ENCODE results near the gene SP4.

The SP4 gene

DNA sequence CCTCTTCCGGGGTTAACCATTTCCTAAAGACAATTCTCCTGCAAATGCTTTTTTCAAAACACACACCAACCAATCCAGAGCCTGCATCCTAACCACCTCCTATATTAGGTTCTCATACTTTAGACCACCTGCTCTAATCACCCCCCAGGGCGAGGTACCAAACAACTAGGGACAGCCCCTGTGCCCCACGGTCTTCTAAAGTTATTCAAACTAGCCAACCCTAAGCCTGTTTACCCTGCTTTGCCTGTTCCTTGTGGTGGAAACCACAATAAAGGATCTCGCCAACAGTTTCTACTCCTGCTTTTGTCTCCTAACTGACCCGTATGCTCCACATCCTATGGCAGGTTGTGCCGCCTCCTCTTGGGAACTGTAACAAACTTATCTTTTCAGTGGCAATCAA, 21.1 kb downstream of the SP4 start:
- DNase-seq = no peak

DNA sequence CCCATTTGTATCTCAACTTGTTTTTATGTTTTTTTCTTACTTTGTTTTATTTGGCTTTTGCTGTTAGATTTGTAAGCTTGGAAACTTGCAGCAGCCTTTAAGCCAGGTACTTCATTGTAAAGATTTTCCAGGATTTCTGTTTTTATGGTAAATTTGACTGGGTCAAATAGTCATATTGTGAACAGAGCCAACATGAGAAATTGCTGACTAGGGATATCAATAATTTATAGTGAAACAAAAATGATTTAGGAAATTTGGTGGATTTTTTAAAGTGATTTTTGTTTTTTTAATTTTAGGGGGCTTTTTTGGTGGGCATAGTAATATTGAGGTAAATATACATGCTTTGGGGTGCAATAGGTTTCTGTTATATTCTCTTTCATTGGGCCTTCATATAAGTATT, 22.2 kb downstream of the SP4 start:
- no peak for DNase-seq

GRCh38 chr7:21450941-21451340, 23.1 kb downstream of the SP4 start:
- no peak for DNase-seq

DNA sequence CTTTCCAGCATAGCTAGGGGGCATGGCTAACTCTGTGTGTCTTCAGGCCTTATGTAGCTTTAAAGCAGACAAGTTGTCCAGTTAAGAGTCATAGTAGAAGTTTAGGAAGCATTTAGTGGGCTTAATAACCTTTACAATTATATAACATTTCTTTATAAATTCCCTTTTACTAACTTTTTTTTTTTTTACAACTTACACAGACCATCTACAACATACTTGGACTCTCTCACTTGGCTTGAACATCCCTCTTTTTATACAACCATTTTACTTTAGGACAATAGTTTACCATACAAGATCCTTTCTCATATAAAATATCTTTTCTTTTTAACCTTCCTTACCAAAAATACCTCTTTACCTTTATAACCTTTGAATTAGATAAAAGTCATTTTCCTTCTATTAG, 26.3 kb downstream of the SP4 start:
- DNase-seq = no peak

DNA sequence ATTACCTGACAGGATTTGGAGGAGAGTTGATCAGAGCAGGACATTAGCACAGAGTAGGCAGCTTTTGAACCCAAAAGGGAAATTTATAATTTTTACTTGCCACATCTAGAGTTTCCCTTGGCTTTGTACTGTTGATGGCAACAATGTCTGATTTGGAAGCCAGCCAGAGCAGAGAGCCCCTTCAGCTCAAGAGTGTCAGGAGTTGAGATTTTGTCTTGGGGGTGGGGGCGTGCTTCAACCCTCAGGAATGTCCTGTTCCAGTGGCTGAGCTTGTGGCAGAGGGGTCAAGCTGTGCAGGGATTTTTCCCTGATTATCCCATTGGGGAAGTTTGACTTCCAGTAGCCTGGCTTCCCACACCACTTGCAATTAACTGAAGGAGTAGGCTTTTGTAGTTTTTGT, 27.0 kb downstream of the SP4 start:
- DNase-seq = no peak

GRCh38 chr7:21461282-21461681, 33.4 kb downstream of the SP4 start:
- DNase-seq = no peak

DNA sequence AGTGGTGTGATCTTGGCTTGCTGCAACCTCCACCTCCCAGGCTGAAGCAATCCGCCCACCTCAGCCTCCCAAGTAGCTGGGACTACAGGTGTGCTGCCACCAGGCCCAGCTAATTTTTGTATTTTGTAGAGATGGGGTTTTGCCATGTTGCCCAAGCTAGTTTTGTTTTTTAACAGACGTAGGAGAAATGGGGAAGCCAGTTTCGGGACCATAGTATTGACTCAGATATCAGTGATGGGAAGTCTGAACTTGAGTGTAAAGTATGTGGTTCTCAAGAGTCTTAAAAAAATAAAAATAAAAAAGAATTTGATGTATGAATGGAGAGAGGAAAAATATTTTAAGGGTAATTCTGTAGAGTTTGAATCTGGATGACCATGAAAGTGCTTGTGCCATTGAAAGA, 34.2 kb downstream of the SP4 start:
- no peak for DNase-seq

DNA sequence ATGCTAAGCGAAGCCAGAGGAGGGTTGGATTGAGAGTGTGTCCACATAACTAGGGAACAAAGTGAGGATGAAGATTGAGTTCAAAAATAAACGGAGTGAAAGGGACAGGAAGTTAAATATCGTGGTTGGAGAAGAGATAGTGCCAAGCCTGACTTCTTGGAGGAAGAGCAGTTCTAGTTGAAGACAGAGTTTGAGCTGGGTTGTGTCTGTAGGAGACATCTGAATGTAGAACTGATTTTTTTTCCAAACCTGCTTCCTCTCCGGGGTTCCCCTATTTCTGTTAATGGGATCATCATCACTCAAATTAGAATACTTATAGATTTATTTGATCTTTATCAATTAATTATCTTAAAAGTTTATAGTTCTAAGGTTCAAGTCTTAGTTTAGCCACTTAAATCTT, 35.6 kb downstream of the SP4 start:
- DNase-seq = no peak

DNA sequence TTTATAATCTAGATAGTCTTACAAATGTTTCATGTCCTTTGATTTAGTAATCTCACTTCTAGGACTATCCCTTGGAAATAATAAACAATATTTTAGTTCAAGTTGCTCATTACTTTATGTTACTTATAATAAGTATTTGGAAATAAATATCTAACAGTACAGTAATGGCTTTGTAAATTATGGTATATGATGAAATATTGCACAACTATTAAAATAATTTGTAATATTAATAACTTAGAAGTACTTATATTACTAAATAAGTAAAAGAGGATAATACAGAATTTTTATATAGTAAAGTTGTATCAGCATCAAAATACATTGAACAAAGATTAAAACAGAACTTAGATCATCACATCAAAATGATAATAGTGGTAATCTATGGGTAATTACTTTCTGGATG, 41.1 kb downstream of the SP4 start:
- DNase-seq = no peak

DNA sequence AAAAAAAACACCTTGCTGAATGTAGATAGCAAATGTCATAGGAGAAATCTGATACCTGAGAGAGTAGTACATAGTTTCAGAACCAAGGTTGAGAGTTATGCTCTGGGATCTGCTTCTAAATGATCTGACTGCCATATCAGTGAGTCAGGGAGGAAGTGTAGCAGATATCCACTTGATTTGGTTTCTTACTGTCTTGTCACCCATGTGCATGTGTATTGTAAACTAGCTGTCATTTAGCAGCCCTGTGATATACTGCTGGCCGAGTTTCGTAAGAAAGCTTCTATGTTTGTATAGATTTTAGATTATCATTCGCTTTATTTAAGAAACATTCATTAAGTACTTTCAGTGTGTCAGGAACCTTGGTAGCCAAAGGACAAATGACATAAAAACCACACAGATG, 42.0 kb downstream of the SP4 start:
- no peak for DNase-seq

- DNase-seq = no peak
These were observed 44.1 kb downstream of the SP4 start for GRCh38 chr7:21472029-21472428.

- no peak for DNase-seq
These were observed 48.5 kb downstream of the SP4 start for GRCh38 chr7:21476429-21476828.

GRCh38 chr7:21480693-21481403, 53.0 kb downstream of the SP4 start:
- no peak for DNase-seq

DNA sequence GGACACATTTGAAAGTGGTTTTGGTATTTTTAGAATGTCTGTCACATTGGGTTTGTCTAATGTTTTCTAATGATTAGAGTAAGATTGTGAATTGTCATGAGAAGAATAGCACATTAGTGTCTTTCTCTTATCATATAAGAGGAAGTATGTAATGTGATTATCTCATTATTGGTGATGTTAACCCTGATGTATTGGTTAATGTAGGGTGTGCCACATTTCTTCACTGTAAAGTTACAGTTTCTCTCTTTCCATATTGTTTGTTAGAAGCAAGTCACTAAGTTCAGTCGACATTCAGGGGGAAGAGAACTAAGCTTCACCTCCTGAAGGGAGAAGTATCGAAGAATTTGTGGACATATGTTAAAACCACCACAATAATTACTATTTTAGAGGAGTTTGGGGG, 58.6 kb downstream of the SP4 start:
- DNase-seq = no peak

DNA sequence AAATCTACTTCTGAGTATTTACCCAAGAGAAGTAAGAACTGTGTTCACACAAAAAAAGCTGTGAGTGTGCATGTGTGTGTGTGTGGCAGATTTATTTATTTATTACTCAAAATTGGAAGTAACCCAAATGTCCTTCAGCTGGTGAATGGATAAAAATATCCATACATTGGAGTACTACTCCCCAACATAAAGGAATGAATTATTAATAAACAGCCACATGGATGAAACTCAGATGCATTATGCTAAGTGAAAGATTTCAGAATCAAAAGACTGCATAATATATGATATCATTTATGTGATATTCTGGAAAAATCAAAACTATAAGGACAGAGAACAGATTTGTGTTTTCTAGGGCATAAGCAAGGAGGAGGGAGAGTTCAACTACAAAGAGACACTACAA, 67.8 kb downstream of the SP4 start:
- no peak for DNase-seq

DNA sequence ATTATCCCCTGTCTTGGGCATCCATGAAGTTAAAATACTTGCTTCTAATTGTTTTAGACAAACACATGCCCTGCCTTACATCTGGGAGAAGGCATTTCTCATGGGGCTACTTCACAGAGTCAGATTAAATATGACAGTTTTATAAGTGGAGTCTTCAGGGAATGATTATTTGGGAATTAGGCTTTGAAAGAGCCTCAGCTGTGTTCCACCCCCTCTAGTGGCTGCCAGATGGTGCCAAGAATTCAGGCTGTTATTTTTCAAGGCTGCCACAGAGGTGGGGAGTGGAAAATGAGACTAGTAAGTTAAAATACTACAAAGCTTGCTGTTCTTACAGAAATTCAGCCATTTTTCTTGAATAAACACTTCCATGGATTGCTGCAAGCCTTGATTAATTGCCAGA, 69.2 kb downstream of the SP4 start:
- DNase-seq = no peak

- DNase-seq = no peak
These were observed 72.4 kb downstream of the SP4 start for GRCh38 chr7:21500117-21500832.

DNA sequence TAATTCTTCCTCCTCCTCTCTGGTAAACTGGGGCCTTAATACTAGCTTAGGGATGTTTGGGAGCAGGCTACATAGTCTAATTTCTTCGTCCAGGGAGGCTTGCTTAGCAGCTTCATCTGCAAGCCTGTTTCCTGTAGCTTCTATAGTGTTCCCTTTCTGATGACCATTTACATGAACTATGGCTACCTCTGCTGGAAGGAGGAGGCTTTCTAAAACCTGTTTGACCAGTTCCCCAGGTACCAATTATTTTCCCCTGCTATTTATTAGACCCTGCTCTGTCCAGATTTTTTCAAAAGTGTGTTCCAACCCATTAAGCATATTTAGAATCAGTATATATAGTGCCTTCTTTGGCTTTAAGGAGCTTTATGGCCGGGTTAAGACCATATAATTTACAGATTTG, 76.1 kb downstream of the SP4 start:
- no peak for DNase-seq

DNA sequence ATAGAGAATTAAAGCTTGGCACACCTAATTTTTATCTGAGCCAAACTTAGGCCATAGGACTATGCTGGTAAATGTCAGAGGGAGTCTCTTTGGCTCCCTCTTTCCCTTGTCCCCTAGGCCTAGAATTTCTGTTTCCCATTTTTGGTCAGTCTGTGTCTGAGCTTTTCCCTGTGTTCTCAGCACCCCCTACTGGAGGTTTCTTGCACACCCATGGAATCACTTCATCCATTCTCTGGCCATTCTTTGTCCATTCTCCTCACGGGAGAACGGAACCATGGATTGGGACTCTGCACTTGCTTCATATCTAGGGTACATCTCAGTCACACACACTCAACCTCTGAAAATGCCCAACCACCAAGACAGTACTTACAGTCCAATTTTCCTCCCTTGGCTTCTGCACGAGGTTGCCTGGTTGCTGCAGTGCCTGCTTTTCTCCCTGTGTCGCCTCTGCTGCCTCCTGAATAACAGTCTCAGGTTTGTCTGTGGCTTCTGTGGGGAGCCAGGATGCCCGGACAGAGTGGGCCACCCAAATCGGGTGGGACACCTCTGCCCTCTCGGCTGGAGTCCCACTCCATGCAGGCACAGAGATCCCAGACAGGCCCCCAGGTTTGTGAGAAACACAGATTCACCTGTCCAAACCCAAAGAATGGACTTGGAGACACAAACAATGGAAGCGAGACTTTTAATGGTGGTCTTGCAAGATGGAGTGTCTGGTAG, 79.9 kb downstream of the SP4 start:
- DNase-seq = no peak

GRCh38 chr7:21508538-21508937, 80.7 kb downstream of the SP4 start:
- DNase-seq = no peak

- no peak for DNase-seq
These were observed 86.2 kb downstream of the SP4 start for GRCh38 chr7:21514062-21514461.

DNA sequence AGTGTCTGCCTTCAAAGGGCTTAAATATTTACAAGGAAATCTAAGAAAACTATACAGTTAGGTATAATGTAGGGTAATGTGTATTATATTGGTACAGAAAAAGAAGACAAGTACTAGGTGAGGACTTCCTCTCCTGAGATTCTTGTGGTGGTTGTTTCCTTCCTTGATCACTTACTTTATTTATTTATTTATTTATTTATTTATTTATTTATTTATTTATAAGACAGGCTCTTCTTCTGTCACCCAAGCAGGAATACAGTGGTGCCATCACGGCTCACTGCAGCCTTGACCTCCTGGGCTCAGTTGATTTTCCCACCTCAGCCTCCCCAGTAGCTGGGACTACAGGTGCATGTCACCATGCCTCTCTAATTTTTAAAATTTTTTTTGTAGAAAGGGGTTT, 96.8 kb downstream of the SP4 start:
- no peak for DNase-seq

- DNase-seq = no peak
These were observed 98.1 kb downstream of the SP4 start for GRCh38 chr7:21526007-21526406.

- no peak for DNase-seq
These were observed 98.6 kb downstream of the SP4 start for GRCh38 chr7:21526448-21526847.

Data from activated CD8-positive, alpha-beta memory T cell treated with anti-CD3 and anti-CD28 coated beads, Interleukin-2, amount 50 U/mL, for 48 hours (primary cell).